Measurements from ENCODE around the gene GTF2E1.
"Not testable (repeated sequence)": the region's sequence is repeated elsewhere in the genome, so short reads cannot be mapped to it uniquely, and the experiment has no call there.

GTF2E1 gene

DNA sequence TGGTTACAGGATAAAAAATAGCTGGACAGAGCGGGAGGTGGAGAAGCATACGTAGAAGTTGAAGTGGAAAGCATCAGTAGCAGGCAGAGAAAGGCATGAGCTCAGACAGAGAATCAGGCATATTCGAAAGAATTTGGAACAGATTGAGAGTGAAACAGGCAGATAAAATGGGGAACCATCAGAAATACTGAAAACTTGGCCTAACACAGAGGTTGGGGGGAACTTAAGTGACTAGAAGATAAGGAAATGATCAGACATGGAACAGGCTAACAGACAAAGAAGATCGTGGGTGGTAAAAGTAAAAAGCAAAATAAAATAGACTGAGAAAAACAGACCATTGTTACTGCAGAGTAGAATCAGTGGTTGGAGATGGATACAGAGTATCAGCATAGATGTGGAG, 32.9 kb downstream of the GTF2E1 start:
- DNase-seq, result no peak
- no peak overlapping the region for H3K18ac ChIP-seq (ENCODE audit: low read length)
- no peak overlapping the region for H3K27ac ChIP-seq (ENCODE audit: low read depth, low read length)
- peaks cover 3% of the 10 kb centered on the region for H3K79me1 ChIP-seq (ENCODE audit: low read length)
- H3K4ac ChIP-seq (ENCODE audit: low read depth, low read length), result no peak overlapping the region
- no peaks in the 10 kb centered on the region for H3K4me1 ChIP-seq (ENCODE audit: control insufficient read depth, low read depth, low read length)
- H2BK5ac ChIP-seq (ENCODE audit: low read length), result no peak overlapping the region
- no peak overlapping the region for H4K5ac ChIP-seq (ENCODE audit: low read length)
- H3K23ac ChIP-seq (ENCODE audit: low read length), result no peak overlapping the region
- H3K56ac ChIP-seq (ENCODE audit: low read length), result no peak overlapping the region
- no CpG with 5 or more reads among the region's 4 CpGs for WGBS (ENCODE audit: extremely low coverage, insufficient coverage, low lambda C conversion rate)
- H3K27me3 ChIP-seq (ENCODE audit: insufficient read depth, low read length, poor library complexity), result no peaks in the 10 kb centered on the region
- no peak overlapping the region for H3K4me3 ChIP-seq (ENCODE audit: low read length)
- H4K8ac ChIP-seq (ENCODE audit: low read depth, low read length), result peak overlapping the region; percentile 14
- no peak overlapping the region for H3K4me2 ChIP-seq (ENCODE audit: low read length)
- peaks cover 2% of the 10 kb centered on the region for H3K36me3 ChIP-seq (ENCODE audit: control insufficient read depth, insufficient read depth, low read length)
- no peaks in the 10 kb centered on the region for H3K79me2 ChIP-seq (ENCODE audit: control insufficient read depth, insufficient read depth, low read length)
- H2BK15ac ChIP-seq (replicated peaks; ENCODE audit: low read depth), result no peak overlapping the region
- H2AK5ac ChIP-seq (ENCODE audit: low read length), result no peak overlapping the region
- H3K9ac ChIP-seq (ENCODE audit: low read length), result no peak overlapping the region
- H2BK120ac ChIP-seq (ENCODE audit: low read depth, low read length), result no peak overlapping the region

DNA sequence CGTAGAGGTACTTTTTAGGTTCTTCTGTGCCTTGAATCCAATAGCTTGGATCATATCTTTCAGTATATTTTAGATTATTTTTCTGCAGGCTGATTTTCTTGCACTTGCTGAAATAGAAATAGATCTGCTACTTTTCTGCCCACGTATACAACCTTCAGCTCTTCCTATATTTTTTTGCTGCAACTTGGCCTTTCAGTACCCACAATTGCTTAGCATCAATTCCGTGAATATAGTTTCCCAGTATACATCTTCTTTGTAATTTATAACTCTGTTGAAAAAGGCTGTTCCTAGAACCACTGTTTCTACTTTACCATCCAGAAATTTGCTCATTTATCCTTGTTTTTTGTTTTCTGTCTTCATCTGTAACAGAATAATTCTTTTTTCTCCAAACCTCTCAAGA, 36.2 kb downstream of the GTF2E1 start:
- H3K79me2 ChIP-seq (ENCODE audit: control insufficient read depth, insufficient read depth, low read length), result no peaks in the 10 kb centered on the region
- no peak overlapping the region for H2BK5ac ChIP-seq (ENCODE audit: low read length)
- DNase-seq, result no peak
- no peaks in the 10 kb centered on the region for H3K27me3 ChIP-seq (ENCODE audit: insufficient read depth, low read length, poor library complexity)
- H3K4me1 ChIP-seq (ENCODE audit: control insufficient read depth, low read depth, low read length), result no peaks in the 10 kb centered on the region
- no peak overlapping the region for H3K23ac ChIP-seq (ENCODE audit: low read length)
- H3K36me3 ChIP-seq (ENCODE audit: control insufficient read depth, insufficient read depth, low read length), result peaks cover 2% of the 10 kb centered on the region
- no peak overlapping the region for H4K8ac ChIP-seq (ENCODE audit: low read depth, low read length)
- H2AK5ac ChIP-seq (ENCODE audit: low read length), result no peak overlapping the region
- H4K5ac ChIP-seq (ENCODE audit: low read length), result no peak overlapping the region
- no peak overlapping the region for H3K4me3 ChIP-seq (ENCODE audit: low read length)
- no peak overlapping the region for H3K4ac ChIP-seq (ENCODE audit: low read depth, low read length)
- H2BK15ac ChIP-seq (replicated peaks; ENCODE audit: low read depth), result no peak overlapping the region
- H2BK120ac ChIP-seq (ENCODE audit: low read depth, low read length), result no peak overlapping the region
- WGBS (ENCODE audit: extremely low coverage, insufficient coverage, low lambda C conversion rate), result no CpG with 5 or more reads among the region's 3 CpGs
- H3K9ac ChIP-seq (ENCODE audit: low read length), result no peak overlapping the region
- H3K56ac ChIP-seq (ENCODE audit: low read length), result no peak overlapping the region
- no peak overlapping the region for H3K27ac ChIP-seq (ENCODE audit: low read depth, low read length)
- H3K4me2 ChIP-seq (ENCODE audit: low read length), result no peak overlapping the region
- peaks cover 1% of the 10 kb centered on the region for H3K79me1 ChIP-seq (ENCODE audit: low read length)
- no peak overlapping the region for H3K18ac ChIP-seq (ENCODE audit: low read length)

DNA sequence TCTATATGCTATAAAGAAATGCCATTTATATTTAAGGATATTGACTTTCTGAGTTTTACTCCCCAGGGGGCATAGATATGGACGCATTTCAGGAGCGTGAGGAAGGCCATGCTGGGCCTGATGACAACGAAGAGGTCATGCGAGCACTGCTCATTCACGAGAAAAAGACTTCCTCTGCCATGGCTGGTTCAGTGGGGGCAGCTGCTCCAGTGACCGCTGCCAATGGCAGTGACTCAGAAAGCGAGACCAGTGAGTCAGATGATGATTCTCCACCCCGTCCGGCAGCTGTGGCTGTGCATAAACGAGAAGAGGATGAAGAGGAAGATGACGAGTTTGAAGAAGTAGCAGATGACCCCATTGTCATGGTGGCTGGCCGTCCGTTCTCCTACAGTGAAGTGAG, 38.4 kb downstream of the GTF2E1 start:
- Histone ChIP-seq H3K27ac (ENCODE audit: low read depth, low read length) (no peak overlapping the region), H2BK15ac (replicated peaks; ENCODE audit: low read depth) (no peak overlapping the region), H2AK5ac (ENCODE audit: low read length) (no peak overlapping the region), H3K18ac (ENCODE audit: low read length) (no peak overlapping the region), H3K56ac (ENCODE audit: low read length) (no peak overlapping the region), H2BK120ac (ENCODE audit: low read depth, low read length) (no peak overlapping the region), H3K23ac (ENCODE audit: low read length) (no peak overlapping the region), H3K4me3 (ENCODE audit: low read length) (no peak overlapping the region), H4K5ac (ENCODE audit: low read length) (no peak overlapping the region), H3K27me3 (ENCODE audit: insufficient read depth, low read length, poor library complexity) (no peaks in the 10 kb centered on the region), H2BK5ac (ENCODE audit: low read length) (no peak overlapping the region), H4K8ac (ENCODE audit: low read depth, low read length) (no peak overlapping the region), H3K4me1 (ENCODE audit: control insufficient read depth, low read depth, low read length) (no peaks in the 10 kb centered on the region), H3K79me2 (ENCODE audit: control insufficient read depth, insufficient read depth, low read length) (no peaks in the 10 kb centered on the region), H3K79me1 (ENCODE audit: low read length) (no peaks in the 10 kb centered on the region), H3K9ac (ENCODE audit: low read length) (no peak overlapping the region), H3K4me2 (ENCODE audit: low read length) (no peak overlapping the region), H3K4ac (ENCODE audit: low read depth, low read length) (no peak overlapping the region), H3K36me3 (ENCODE audit: control insufficient read depth, insufficient read depth, low read length) (peaks cover 2% of the 10 kb centered on the region)
- no CpG with 5 or more reads among the region's 13 CpGs for WGBS (ENCODE audit: extremely low coverage, insufficient coverage, low lambda C conversion rate)
- DNase-seq, result no peak

DNA sequence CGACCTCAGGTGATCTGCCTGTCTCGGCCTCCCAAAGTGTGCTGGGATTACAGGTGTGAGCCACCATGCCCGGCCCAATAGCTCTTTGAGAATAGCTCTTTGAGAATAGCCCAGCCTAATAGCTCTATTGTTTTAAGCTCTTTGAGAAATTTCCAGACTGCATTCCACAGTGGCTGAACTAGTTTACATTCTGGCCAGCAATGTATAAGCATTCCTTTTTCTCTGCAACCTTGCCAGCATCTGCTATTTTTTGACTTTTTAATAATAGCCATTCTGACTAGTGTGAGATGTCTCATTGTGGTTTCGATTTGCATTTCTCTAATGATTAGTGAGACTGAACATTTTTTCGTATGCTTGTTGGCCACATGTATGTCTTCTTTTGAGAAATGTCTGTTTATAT, 43.3 kb downstream of the GTF2E1 start:
- not testable (repeated sequence) for H2AK5ac ChIP-seq (ENCODE audit: low read length); H3K18ac ChIP-seq (ENCODE audit: low read length); H3K56ac ChIP-seq (ENCODE audit: low read length); H3K23ac ChIP-seq (ENCODE audit: low read length); H3K79me2 ChIP-seq (ENCODE audit: control insufficient read depth, insufficient read depth, low read length); H4K5ac ChIP-seq (ENCODE audit: low read length); H3K27ac ChIP-seq (ENCODE audit: low read depth, low read length); H2BK5ac ChIP-seq (ENCODE audit: low read length); H3K36me3 ChIP-seq (ENCODE audit: control insufficient read depth, insufficient read depth, low read length); H3K9ac ChIP-seq (ENCODE audit: low read length); H2BK15ac ChIP-seq (replicated peaks; ENCODE audit: low read depth); H3K79me1 ChIP-seq (ENCODE audit: low read length); H3K4me1 ChIP-seq (ENCODE audit: control insufficient read depth, low read depth, low read length); H3K27me3 ChIP-seq (ENCODE audit: insufficient read depth, low read length, poor library complexity); H2BK120ac ChIP-seq (ENCODE audit: low read depth, low read length); H3K4ac ChIP-seq (ENCODE audit: low read depth, low read length); H3K4me3 ChIP-seq (ENCODE audit: low read length); H3K4me2 ChIP-seq (ENCODE audit: low read length); H4K8ac ChIP-seq (ENCODE audit: low read depth, low read length)
- peak; percentile 21 for DNase-seq
- WGBS (ENCODE audit: extremely low coverage, insufficient coverage, low lambda C conversion rate), result no CpG with 5 or more reads among the region's 5 CpGs

DNA sequence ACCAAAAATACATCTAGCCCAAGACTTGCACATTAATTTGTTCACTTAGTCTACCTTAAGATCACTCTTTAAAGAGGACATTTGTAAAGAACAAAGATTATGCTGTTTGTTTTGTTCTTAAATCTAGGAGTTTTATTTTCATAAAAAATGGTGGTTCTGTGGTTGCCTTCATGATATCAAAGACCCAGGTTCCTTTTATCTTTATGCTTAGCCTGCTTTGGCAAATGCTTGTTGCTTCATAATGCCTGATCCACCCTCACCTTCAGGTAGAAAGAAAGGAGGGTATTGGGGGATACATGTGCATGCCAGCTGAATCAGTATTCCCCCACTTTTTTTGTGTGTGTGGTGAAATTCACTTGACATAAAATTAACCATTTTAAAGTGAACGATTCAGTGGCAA, 48.5 kb downstream of the GTF2E1 start:
- H2BK120ac ChIP-seq (ENCODE audit: low read depth, low read length), result no peak overlapping the region
- H3K4me1 ChIP-seq (ENCODE audit: control insufficient read depth, low read depth, low read length), result no peaks in the 10 kb centered on the region
- DNase-seq, result no peak
- no peaks in the 10 kb centered on the region for H3K79me1 ChIP-seq (ENCODE audit: low read length)
- H3K4ac ChIP-seq (ENCODE audit: low read depth, low read length), result no peak overlapping the region
- no peak overlapping the region for H2BK5ac ChIP-seq (ENCODE audit: low read length)
- H3K36me3 ChIP-seq (ENCODE audit: control insufficient read depth, insufficient read depth, low read length), result no peaks in the 10 kb centered on the region
- H3K23ac ChIP-seq (ENCODE audit: low read length), result no peak overlapping the region
- no peak overlapping the region for H2AK5ac ChIP-seq (ENCODE audit: low read length)
- no peak overlapping the region for H4K5ac ChIP-seq (ENCODE audit: low read length)
- H3K27me3 ChIP-seq (ENCODE audit: insufficient read depth, low read length, poor library complexity), result no peaks in the 10 kb centered on the region
- H3K4me3 ChIP-seq (ENCODE audit: low read length), result no peak overlapping the region
- no peak overlapping the region for H3K56ac ChIP-seq (ENCODE audit: low read length)
- no peak overlapping the region for H3K9ac ChIP-seq (ENCODE audit: low read length)
- no peaks in the 10 kb centered on the region for H3K79me2 ChIP-seq (ENCODE audit: control insufficient read depth, insufficient read depth, low read length)
- no CpG with 5 or more reads among the region's 1 CpG for WGBS (ENCODE audit: extremely low coverage, insufficient coverage, low lambda C conversion rate)
- H3K27ac ChIP-seq (ENCODE audit: low read depth, low read length), result no peak overlapping the region
- no peak overlapping the region for H4K8ac ChIP-seq (ENCODE audit: low read depth, low read length)
- H3K18ac ChIP-seq (ENCODE audit: low read length), result no peak overlapping the region
- no peak overlapping the region for H2BK15ac ChIP-seq (replicated peaks; ENCODE audit: low read depth)
- no peak overlapping the region for H3K4me2 ChIP-seq (ENCODE audit: low read length)

DNA sequence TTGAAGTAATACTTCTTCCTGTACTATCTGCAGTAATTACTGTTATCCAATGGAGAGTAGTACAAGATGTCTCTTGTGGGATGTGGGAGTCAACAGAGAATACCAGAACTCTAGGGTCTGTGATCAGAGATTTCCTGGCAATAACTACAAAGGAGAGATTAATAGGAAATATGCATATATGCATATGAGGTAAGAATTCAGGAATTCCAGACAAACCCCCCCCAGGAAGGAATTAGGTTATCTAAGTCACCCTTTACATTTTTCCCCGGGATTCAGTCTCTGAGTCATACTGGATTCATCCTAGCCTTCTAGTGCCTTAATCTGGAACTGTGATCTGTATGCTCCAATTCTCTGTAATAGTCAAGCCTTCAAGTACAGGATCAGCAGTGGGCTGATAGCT, 49.4 kb downstream of the GTF2E1 start:
- Histone ChIP-seq H3K4me3 (ENCODE audit: low read length) (no peak overlapping the region), H2BK120ac (ENCODE audit: low read depth, low read length) (no peak overlapping the region), H4K5ac (ENCODE audit: low read length) (no peak overlapping the region), H3K4me2 (ENCODE audit: low read length) (no peak overlapping the region), H3K4me1 (ENCODE audit: control insufficient read depth, low read depth, low read length) (no peaks in the 10 kb centered on the region), H3K27me3 (ENCODE audit: insufficient read depth, low read length, poor library complexity) (no peaks in the 10 kb centered on the region), H2BK15ac (replicated peaks; ENCODE audit: low read depth) (no peak overlapping the region), H3K79me2 (ENCODE audit: control insufficient read depth, insufficient read depth, low read length) (no peaks in the 10 kb centered on the region), H2BK5ac (ENCODE audit: low read length) (no peak overlapping the region), H3K9ac (ENCODE audit: low read length) (no peak overlapping the region), H3K18ac (ENCODE audit: low read length) (no peak overlapping the region), H2AK5ac (ENCODE audit: low read length) (no peak overlapping the region), H3K27ac (ENCODE audit: low read depth, low read length) (peak overlapping the region; percentile 7), H3K56ac (ENCODE audit: low read length) (peak overlapping the region; percentile 29), H3K4ac (ENCODE audit: low read depth, low read length) (no peak overlapping the region), H3K23ac (ENCODE audit: low read length) (no peak overlapping the region), H3K79me1 (ENCODE audit: low read length) (no peaks in the 10 kb centered on the region), H4K8ac (ENCODE audit: low read depth, low read length) (no peak overlapping the region), H3K36me3 (ENCODE audit: control insufficient read depth, insufficient read depth, low read length) (no peaks in the 10 kb centered on the region)
- WGBS (ENCODE audit: extremely low coverage, insufficient coverage, low lambda C conversion rate), result no CpG with 5 or more reads among the region's 1 CpG
- peak; percentile 70 for DNase-seq
